Gastroesophageal sphincter (tissue), 3 donors: ENCODE measurements around the gene PCBD1.

Experiments used
- EP300 ChIP-seq: sonication (generic); formaldehyde crosslinking; IDR thresholded peaks from one replicate; pipeline ENCODE4 v1.6.1; 2017; ENCODE audit warnings: antibody characterized with exemption, mild to moderate bottlenecking
- TF ChIP-seq, protein P1 (sequence below), 4 experiments: fragments of 200-600 bp in 2 of 4; fragments of 450-650 bp in 2 of 4; sonication (generic) in 1 of 4; IDR thresholded peaks; one replicate each; pipeline ENCODE4 v1.5.1; 2017 to 2019; ENCODE audit warnings: antibody characterized with exemption in 4 of 4, mild to moderate bottlenecking in 2 of 4, moderate library complexity in 2 of 4

DNA sequence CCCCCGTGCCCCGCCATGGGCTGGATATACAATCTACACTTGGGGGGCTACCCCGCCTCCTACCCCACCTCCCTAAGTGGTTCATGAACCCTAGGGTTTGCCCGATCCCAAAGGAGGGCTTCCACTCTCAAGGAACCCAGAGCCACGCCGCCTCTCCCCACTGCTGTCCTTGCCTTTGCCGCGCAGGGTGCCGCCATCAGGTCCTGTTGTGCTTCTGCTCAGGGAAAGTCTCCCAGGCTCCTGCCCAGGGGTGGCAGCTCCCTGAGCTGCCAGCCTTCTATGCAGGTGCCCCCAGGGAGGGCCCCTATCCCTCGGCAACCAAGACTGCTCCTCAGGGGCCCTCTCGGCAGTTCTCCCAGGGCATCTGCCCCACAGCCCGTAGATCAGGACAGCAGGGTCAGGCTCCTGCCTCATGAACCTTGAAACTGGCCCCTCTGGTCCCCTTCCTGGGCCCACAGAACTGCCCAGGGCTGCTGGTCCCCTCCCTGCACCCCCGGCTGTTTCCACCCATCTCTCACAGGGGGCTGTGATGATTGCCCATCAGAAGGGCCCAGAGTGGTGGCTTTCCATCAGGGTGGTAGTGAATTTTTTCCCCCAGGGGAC, 13.0 kb upstream of the PCBD1 start:
- TF ChIP-seq, protein P1, sequence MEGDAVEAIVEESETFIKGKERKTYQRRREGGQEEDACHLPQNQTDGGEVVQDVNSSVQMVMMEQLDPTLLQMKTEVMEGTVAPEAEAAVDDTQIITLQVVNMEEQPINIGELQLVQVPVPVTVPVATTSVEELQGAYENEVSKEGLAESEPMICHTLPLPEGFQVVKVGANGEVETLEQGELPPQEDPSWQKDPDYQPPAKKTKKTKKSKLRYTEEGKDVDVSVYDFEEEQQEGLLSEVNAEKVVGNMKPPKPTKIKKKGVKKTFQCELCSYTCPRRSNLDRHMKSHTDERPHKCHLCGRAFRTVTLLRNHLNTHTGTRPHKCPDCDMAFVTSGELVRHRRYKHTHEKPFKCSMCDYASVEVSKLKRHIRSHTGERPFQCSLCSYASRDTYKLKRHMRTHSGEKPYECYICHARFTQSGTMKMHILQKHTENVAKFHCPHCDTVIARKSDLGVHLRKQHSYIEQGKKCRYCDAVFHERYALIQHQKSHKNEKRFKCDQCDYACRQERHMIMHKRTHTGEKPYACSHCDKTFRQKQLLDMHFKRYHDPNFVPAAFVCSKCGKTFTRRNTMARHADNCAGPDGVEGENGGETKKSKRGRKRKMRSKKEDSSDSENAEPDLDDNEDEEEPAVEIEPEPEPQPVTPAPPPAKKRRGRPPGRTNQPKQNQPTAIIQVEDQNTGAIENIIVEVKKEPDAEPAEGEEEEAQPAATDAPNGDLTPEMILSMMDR (IDR thresholded peaks at IDR 0.05), result no peak
- TF ChIP-seq EP300, result no peak
